Naive thymus-derived CD4-positive, alpha-beta T cell (primary cell): Measurements from ENCODE around the gene PDCD4. TPM values are rescaled to one million over a fixed set of nuclear protein-coding genes. Genes with fewer than 3 reads are reported as not detected.

Experiments used
- ATAC-seq: fragments of 150-1000 bp; cut with Tn5 transposase; 2 replicates; pipeline ENCODE4 v1.10.0; 2021; ENCODE audit warnings: mild to moderate bottlenecking, moderate library complexity
- CTCF ChIA-PET: fragments of 350-600 bp; sonication (Branson Sonifier 250); formaldehyde crosslinking; loops from one replicate; lab custom pipeline; 2021; ENCODE audit warnings: antibody characterized with exemption; lab: Charles Lee
- POLR2A ChIA-PET: fragments of 350-600 bp; sonication (Branson Sonifier 250); formaldehyde crosslinking; loops from one replicate; lab custom pipeline; 2021; ENCODE audit warnings: antibody characterized with exemption, inconsistent platforms; lab: Charles Lee
- DNase-seq, 9 donors: peaks; one replicate each; pipeline versions ENCODE4 v3.0.0 to v3.0.0-alpha.2; 2020 to 2022; ENCODE audit warnings: mixed read lengths in 1 of 9
- H3K27ac ChIP-seq: one replicate; pipeline ENCODE4 v1.7.0; 2013; ENCODE audit warnings: mild to moderate bottlenecking, low read depth, low read length, moderate library complexity
- H3K27me3 ChIP-seq, 2 donors: one replicate each; pipeline ENCODE4 v1.7.0; 2013; ENCODE audit warnings: low read length in 2 of 2, mild to moderate bottlenecking in 2 of 2, moderate library complexity in 2 of 2; ENCODE audit not compliant: control insufficient read depth in 2 of 2, insufficient read depth in 2 of 2
- H3K36me3 ChIP-seq, 3 experiments: 1 replicate in 2 of 3; 2 replicates in 1 of 3; pipeline ENCODE4 v1.7.0; 2013; ENCODE audit warnings: low read length in 3 of 3, mild to moderate bottlenecking in 3 of 3, moderate library complexity in 1 of 3; ENCODE audit not compliant: insufficient read depth in 3 of 3, control insufficient read depth in 2 of 3
- H3K4me1 ChIP-seq, 2 donors: one replicate each; pipeline ENCODE4 v1.7.0; 2013; ENCODE audit warnings: low read length in 2 of 2, mild to moderate bottlenecking in 2 of 2, moderate library complexity in 1 of 2; ENCODE audit not compliant: control insufficient read depth in 2 of 2, insufficient read depth in 2 of 2
- H3K4me3 ChIP-seq: 2 replicates; pipeline ENCODE4 v1.7.0; 2013; ENCODE audit warnings: mild to moderate bottlenecking, low read length
- H3K9me3 ChIP-seq, 3 experiments: 1 replicate in 2 of 3; 2 replicates in 1 of 3; pipeline ENCODE4 v1.7.0; 2013; ENCODE audit warnings: low read length in 3 of 3; ENCODE audit not compliant: control insufficient read depth in 2 of 3
- H3K27ac Mint-ChIP-seq, 9 donors: one replicate each; pipeline ENCODE4 v1.8.0; 2020 to 2022; ENCODE audit warnings: mixed read lengths in 9 of 9, mild to moderate bottlenecking in 8 of 9, moderate library complexity in 5 of 9, inconsistent platforms in 2 of 9
- H3K27me3 Mint-ChIP-seq, 5 donors: one replicate each; pipeline ENCODE4 v1.8.0; 2021 to 2022; ENCODE audit warnings: mixed read lengths in 5 of 5, mild to moderate bottlenecking in 1 of 5
- H3K36me3 Mint-ChIP-seq, 5 donors: one replicate each; pipeline ENCODE4 v1.8.0; 2020 to 2022; ENCODE audit warnings: mixed read lengths in 5 of 5, mild to moderate bottlenecking in 3 of 5, inconsistent platforms in 1 of 5
- H3K4me1 Mint-ChIP-seq, 7 donors: one replicate each; pipeline ENCODE4 v1.8.0; 2020 to 2022; ENCODE audit warnings: mixed read lengths in 7 of 7, mild to moderate bottlenecking in 3 of 7, inconsistent platforms in 1 of 7
- H3K4me3 Mint-ChIP-seq, 10 donors: one replicate each; pipeline ENCODE4 v1.8.0; 2020 to 2022; ENCODE audit warnings: mild to moderate bottlenecking in 10 of 10, mixed read lengths in 10 of 10, moderate library complexity in 6 of 10, inconsistent platforms in 2 of 10
- H3K9me3 Mint-ChIP-seq, 11 donors: one replicate each; pipeline ENCODE4 v1.8.0; 2020 to 2022; ENCODE audit warnings: mixed read lengths in 11 of 11, mild to moderate bottlenecking in 4 of 11, inconsistent platforms in 1 of 11, moderate library complexity in 1 of 11
- intact Hi-C, 2 donors: fragments of 100-400 bp; cut with micrococcal nuclease; formaldehyde crosslinking; loops; one replicate each; pipeline ENCODE4 v1.15.1; 2023
- polyA plus RNA-seq, 2 donors: library from polyadenylated mRNA; unstranded; fragments of 300-500 nt; fragmentation: Illumina TruSeq; gene quantifications; one replicate each; pipeline ENCODE4 v1.2.3, GENCODE V29; 2021
- total RNA-seq, 6 experiments: library from RNA in 5 of 6; stranded (reverse) in 5 of 6; gene quantifications; 1 replicate in 5 of 6; 2 replicates in 1 of 6; pipeline ENCODE4 v1.2.3 and lab custom pipeline; 2021 to 2026

Gene PDCD4
- total and polyA plus RNA-seq, 7 experiments from 2014 or later, result 93.7 to 295 (median 253) TPM

DNA sequence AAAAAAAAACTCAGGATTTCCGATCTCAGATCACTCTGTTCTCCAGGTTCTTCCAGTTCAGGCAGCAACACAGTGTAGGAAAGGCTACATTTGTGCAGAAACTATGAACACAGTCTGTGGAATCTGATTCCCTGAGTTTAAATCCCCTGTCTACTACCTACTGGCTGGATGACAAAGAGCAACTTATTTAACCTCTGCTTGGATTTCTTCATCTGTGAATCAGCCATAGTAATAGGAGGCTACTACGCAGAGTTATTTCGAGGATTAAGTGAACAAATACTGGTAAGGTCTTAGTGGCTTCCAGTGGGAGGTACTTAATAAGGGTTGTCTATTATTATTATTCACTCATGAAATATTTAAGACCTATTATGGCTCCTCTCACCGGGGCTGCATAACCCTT lies 44.3 kb upstream of the PDCD4 start:
- Mint-ChIP-seq H3K27me3 (peaks cover 0 to 29% (median 0%) of the 10 kb centered on the region in 5 donors), H3K4me1 (peaks cover 0 to 11% (median 4%) of the 10 kb centered on the region in 7 donors), H3K9me3 (no peaks in the 10 kb centered on the region), H3K27ac (peak overlapping the region in 2 of 9 donors; percentile 13 to 67), H3K4me3 (no peak overlapping the region), H3K36me3 (no peaks in the 10 kb centered on the region)
- ChIA-PET POLR2A (interaction anchor here (1.5 to 2.1 kb wide), 2 partner anchors 9 to 30 kb away, joined by 4 to 5 read pairs; no protein-coding TSS in a partner anchor), CTCF (interaction anchor here (1.5 kb wide), 1 partner anchor 24 kb away, joined by 8 read pairs; no protein-coding TSS in a partner anchor)
- Histone ChIP-seq H3K27me3 (no peaks in the 10 kb centered on the region), H3K36me3 (no peaks in the 10 kb centered on the region), H3K27ac (no peak overlapping the region), H3K4me3 (no peak overlapping the region), H3K4me1 (no peaks in the 10 kb centered on the region), H3K9me3 (no peaks in the 10 kb centered on the region)
- DNase-seq (no peak), ATAC-seq (no peak)
- intact Hi-C loops, result no loop called here

DNA sequence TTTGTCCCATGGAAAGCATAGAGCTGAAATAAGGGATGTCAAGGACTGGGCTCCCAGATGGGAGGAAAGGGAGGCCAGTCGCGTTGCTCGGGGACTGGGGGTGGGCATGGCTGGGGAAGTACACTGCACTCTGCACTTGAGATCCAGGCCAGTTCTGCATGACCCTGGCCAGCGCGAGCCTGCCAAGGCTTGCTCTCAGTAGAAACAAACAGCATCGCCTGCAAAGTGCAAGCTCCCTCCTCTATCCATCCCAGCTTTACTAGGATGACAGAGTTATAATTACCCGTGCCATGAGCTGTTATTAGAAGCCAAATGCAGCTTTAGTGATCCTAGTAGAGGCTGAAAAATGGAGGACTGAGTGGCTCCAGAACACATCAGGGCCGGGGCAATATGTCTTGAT lies 43.9 kb upstream of the PDCD4 start:
- H3K36me3 ChIP-seq, result no peaks in the 10 kb centered on the region
- H3K4me1 ChIP-seq, result peaks cover 0 to 3% of the 10 kb centered on the region in 2 donors
- ATAC-seq (no peak), DNase-seq (no peak)
- H3K36me3 Mint-ChIP-seq, result no peaks in the 10 kb centered on the region
- H3K27ac Mint-ChIP-seq, result peak overlapping the region in 3 of 9 donors; percentile 13 to 67 (median 17)
- H3K27ac ChIP-seq, result no peak overlapping the region
- H3K4me3 Mint-ChIP-seq, result no peak overlapping the region
- ChIA-PET POLR2A (interaction anchor here (1.1 to 2.1 kb wide), 4 partner anchors 8 to 30 kb away, joined by 3 to 5 read pairs (median 4); no protein-coding TSS in a partner anchor), CTCF (interaction anchor here (0.7 to 1.5 kb wide), 2 partner anchors 24 to 45 kb away, joined by 3 to 8 read pairs; no protein-coding TSS in a partner anchor)
- intact Hi-C loops, result no loop called here
- H3K4me3 ChIP-seq, result no peak overlapping the region
- H3K27me3 ChIP-seq, result no peaks in the 10 kb centered on the region
- H3K4me1 Mint-ChIP-seq, result peaks cover 0 to 13% (median 6%) of the 10 kb centered on the region in 7 donors
- H3K9me3 Mint-ChIP-seq, result no peaks in the 10 kb centered on the region
- H3K9me3 ChIP-seq, result no peaks in the 10 kb centered on the region
- peaks cover 0 to 29% (median 0%) of the 10 kb centered on the region in 5 donors for H3K27me3 Mint-ChIP-seq

DNA sequence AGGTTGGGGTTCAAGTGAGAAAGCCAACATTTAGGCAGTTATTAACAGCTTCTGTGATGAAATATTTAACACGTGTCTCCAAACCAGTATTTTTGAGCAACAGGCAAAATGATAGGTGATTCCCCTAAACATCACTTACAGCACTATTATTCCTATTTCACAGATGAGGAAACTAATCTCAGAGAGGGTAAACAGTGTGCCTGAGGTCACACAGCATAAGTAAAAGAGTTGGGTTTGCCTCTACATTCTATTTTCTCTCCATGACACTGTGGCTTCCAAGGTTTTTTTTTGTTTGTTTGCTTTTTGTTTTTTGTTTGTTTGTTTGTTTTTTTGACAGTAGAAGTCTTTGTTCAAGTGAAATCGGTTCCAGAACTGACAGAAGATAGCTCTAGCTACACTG lies 43.2 kb upstream of the PDCD4 start:
- no peaks in the 10 kb centered on the region for H3K9me3 ChIP-seq
- POLR2A ChIA-PET, result interaction anchor here (1.1 to 2.1 kb wide), 3 partner anchors 14 to 29 kb away, joined by 3 to 5 read pairs (median 3); no protein-coding TSS in a partner anchor
- no peak overlapping the region for H3K4me3 Mint-ChIP-seq
- H3K9me3 Mint-ChIP-seq, result no peaks in the 10 kb centered on the region
- H3K27ac Mint-ChIP-seq, result peak overlapping the region in 2 of 9 donors; percentile 36 to 59
- H3K27me3 Mint-ChIP-seq, result peaks cover 0 to 29% (median 0%) of the 10 kb centered on the region in 5 donors
- CTCF ChIA-PET, result interaction anchor here (0.7 to 1.5 kb wide), 2 partner anchors 25 to 44 kb away, joined by 3 to 8 read pairs; no protein-coding TSS in a partner anchor
- intact Hi-C loops, result no loop called here
- no peak for DNase-seq
- H3K36me3 Mint-ChIP-seq, result no peaks in the 10 kb centered on the region
- H3K36me3 ChIP-seq, result no peaks in the 10 kb centered on the region
- no peak overlapping the region for H3K4me3 ChIP-seq
- no peak for ATAC-seq
- no peak overlapping the region for H3K27ac ChIP-seq
- peaks cover 0 to 6% of the 10 kb centered on the region in 2 donors for H3K4me1 ChIP-seq
- peaks cover 0 to 19% (median 9%) of the 10 kb centered on the region in 7 donors for H3K4me1 Mint-ChIP-seq
- H3K27me3 ChIP-seq, result no peaks in the 10 kb centered on the region

DNA sequence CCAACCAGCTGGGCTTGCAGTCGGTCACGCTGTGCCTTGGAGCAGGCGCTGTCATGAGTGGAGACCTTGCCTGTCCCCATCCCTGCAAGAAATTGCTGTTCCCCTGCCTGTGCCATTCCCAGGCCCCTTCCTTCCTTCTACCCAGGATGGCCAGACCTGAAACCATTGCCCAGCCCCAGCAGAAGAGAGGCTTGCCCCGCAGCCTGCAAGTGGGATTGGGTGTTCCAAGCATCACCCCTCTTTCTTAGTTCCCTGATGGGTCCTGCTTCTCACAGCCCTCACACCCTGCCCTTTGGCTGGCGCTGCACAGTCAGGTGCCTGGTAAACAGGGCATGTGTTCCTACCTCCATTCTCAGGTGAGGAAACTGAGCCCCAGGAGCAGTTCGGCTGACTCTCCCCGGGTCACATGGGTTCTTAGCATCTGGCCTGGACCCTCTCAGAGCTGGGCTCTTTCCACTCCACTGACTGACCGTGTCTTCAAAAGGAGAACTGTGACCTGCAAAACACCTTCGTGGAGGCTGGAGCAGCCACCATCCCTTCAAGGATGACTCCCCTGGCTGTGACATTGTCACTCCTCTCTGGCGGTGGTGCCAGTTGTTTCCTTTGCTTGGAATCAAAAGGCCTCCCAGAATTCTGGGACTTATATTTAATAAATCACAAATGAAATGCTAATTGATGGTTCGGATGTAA lies 41.9 kb upstream of the PDCD4 start:
- ATAC-seq (no peak), DNase-seq (no peak)
- H3K36me3 ChIP-seq, result no peaks in the 10 kb centered on the region
- no peak overlapping the region for H3K4me3 ChIP-seq
- H3K4me1 ChIP-seq, result peaks cover 0 to 19% of the 10 kb centered on the region in 2 donors
- H3K9me3 ChIP-seq, result no peaks in the 10 kb centered on the region
- Mint-ChIP-seq H3K4me1 (peaks cover 8 to 33% (median 17%) of the 10 kb centered on the region in 7 donors), H3K36me3 (no peaks in the 10 kb centered on the region), H3K9me3 (no peaks in the 10 kb centered on the region), H3K27me3 (peaks cover 0 to 23% (median 0%) of the 10 kb centered on the region in 5 donors), H3K27ac (peak overlapping the region in 4 of 9 donors; percentile 12 to 36 (median 24)), H3K4me3 (no peak overlapping the region)
- H3K27me3 ChIP-seq, result no peaks in the 10 kb centered on the region
- intact Hi-C loops, result no loop called here
- POLR2A ChIA-PET, result interaction anchor here (1.2 kb wide), 1 partner anchor 23 kb away, joined by 3 read pairs; no protein-coding TSS in a partner anchor
- CTCF ChIA-PET, result no interaction called here
- H3K27ac ChIP-seq, result no peak overlapping the region

DNA sequence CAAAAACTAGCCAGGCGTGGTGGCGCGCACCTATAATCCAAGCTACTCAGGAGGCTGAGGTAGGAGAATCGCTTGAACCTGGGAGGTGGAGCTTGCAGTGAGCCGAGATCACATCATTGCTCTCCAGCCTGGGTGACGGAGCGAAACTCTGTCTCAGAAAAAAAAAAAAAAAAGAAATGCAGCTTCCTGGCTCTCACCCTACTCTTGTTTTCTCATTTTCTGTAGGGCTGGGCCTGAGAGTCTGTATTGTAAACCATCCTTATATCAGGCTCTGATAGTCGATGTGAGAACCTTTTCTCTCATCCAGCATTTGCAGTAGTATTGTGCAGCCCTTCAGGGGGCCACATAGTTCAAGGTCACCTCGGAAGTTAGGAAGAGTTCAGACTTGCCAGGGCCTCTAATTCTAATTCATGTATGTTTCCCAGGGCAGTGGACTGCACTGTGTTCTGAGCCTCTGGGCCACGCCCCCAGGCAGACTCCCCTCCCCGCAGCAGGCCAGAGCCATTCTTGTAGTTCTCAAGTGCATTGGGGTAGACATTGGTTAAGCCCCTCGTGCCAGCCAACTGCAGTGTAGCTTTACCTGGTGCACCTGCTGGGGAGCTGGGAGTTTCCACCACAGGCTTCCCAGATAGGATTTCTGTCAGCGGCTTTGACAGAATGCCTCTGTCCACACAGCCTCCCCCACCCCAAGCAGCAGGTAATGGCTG lies 38.3 kb upstream of the PDCD4 start:
- intact Hi-C loops, result loop anchor here in 1 of 2 donors (2.0 kb wide), 1 partner anchor 17 kb away; no protein-coding TSS in a partner anchor
- peaks cover 0 to 39% of the 10 kb centered on the region in 2 donors for H3K4me1 ChIP-seq
- Mint-ChIP-seq H3K27ac (peak overlapping the region; percentile 14 to 98 (median 96)), H3K36me3 (peaks cover 0 to 4% (median 0%) of the 10 kb centered on the region in 5 donors), H3K27me3 (no peaks in the 10 kb centered on the region), H3K4me3 (peak overlapping the region in 5 of 10 donors; percentile 25 to 67 (median 47)), H3K4me1 (peaks cover 18 to 67% (median 45%) of the 10 kb centered on the region in 7 donors), H3K9me3 (no peaks in the 10 kb centered on the region)
- H3K36me3 ChIP-seq, result no peaks in the 10 kb centered on the region
- ChIA-PET CTCF (interaction anchor here (0.9 to 2.5 kb wide), 5 partner anchors 19 to 224 kb away, joined by 3 to 6 read pairs (median 4); no protein-coding TSS in a partner anchor), POLR2A (interaction anchor here (0.6 to 7.8 kb wide), 9 partner anchors 9 to 521 kb away, joined by 3 to 63 read pairs (median 5); partner anchors contain the start of gene PDCD4)
- DNase-seq (peak in 4 of 9 donors; percentile 24 to 44 (median 34)), ATAC-seq (no peak)
- no peaks in the 10 kb centered on the region for H3K27me3 ChIP-seq
- no peak overlapping the region for H3K4me3 ChIP-seq
- H3K27ac ChIP-seq, result peak overlapping the region; percentile 34
- H3K9me3 ChIP-seq, result no peaks in the 10 kb centered on the region
